CD4-positive, CD25-positive, alpha-beta regulatory T cell (primary cell): ENCODE results near the gene PEX11G. TPM values are rescaled to one million over a fixed set of nuclear protein-coding genes. Genes with fewer than 3 reads are reported as not detected.

Source experiments
- ATAC-seq, 2 donors: fragments of 150-1000 bp; cut with Tn5 transposase; one replicate each; pipeline ENCODE4 v1.10.0; 2021; ENCODE audit warnings: low read depth in 2 of 2, moderate number of reproducible peaks in 2 of 2, moderate library complexity in 1 of 2
- DNase-seq, 3 donors: peaks; one replicate each; pipeline versions ENCODE4 v3.0.0 to v3.0.0-alpha.2; 2012 to 2022; ENCODE audit warnings: mixed read lengths in 1 of 3
- H3K27ac ChIP-seq: one replicate; pipeline ENCODE4 v1.7.0; 2013; ENCODE audit warnings: mild to moderate bottlenecking, low read length; ENCODE audit not compliant: insufficient read depth, poor library complexity, severe bottlenecking
- H3K27me3 ChIP-seq: one replicate; pipeline ENCODE4 v1.7.0; 2013; ENCODE audit warnings: low read length; ENCODE audit not compliant: control insufficient read depth, insufficient read depth
- H3K36me3 ChIP-seq: one replicate; pipeline ENCODE4 v1.7.0; 2013; ENCODE audit warnings: mild to moderate bottlenecking, low read length, moderate library complexity; ENCODE audit not compliant: control insufficient read depth, insufficient read depth
- H3K4me1 ChIP-seq: 2 replicates; pipeline ENCODE4 v1.7.0; 2013; ENCODE audit warnings: mild to moderate bottlenecking, low read length; ENCODE audit not compliant: insufficient read depth, control insufficient read depth, poor library complexity, severe bottlenecking
- H3K4me3 ChIP-seq: one replicate; pipeline ENCODE4 v1.7.0; 2013; ENCODE audit warnings: low read depth, mild to moderate bottlenecking, low read length, moderate library complexity
- H3K9me3 ChIP-seq, 2 experiments: 1 replicate in 1 of 2; 2 replicates in 1 of 2; pipeline ENCODE4 v1.7.0; 2013; ENCODE audit warnings: low read length in 2 of 2, mild to moderate bottlenecking in 1 of 2, moderate library complexity in 1 of 2; ENCODE audit not compliant: control insufficient read depth in 2 of 2
- H3K27ac Mint-ChIP-seq, 3 donors: one replicate each; pipeline ENCODE4 v1.8.0; 2020 to 2022; ENCODE audit warnings: mild to moderate bottlenecking in 3 of 3, mixed read lengths in 3 of 3, moderate library complexity in 2 of 3
- H3K27me3 Mint-ChIP-seq: one replicate; pipeline ENCODE4 v1.8.0; 2022; ENCODE audit warnings: mild to moderate bottlenecking, mixed read lengths
- H3K36me3 Mint-ChIP-seq: one replicate; pipeline ENCODE4 v1.8.0; 2020; ENCODE audit warnings: mixed read lengths
- H3K4me1 Mint-ChIP-seq, 4 donors: one replicate each; pipeline ENCODE4 v1.8.0; 2020 to 2022; ENCODE audit warnings: mixed read lengths in 4 of 4, mild to moderate bottlenecking in 1 of 4
- H3K4me3 Mint-ChIP-seq, 4 donors: one replicate each; pipeline ENCODE4 v1.8.0; 2020 to 2022; ENCODE audit warnings: mild to moderate bottlenecking in 4 of 4, mixed read lengths in 4 of 4, moderate library complexity in 3 of 4
- H3K9me3 Mint-ChIP-seq, 7 donors: one replicate each; pipeline ENCODE4 v1.8.0; 2020 to 2022; ENCODE audit warnings: mixed read lengths in 7 of 7, mild to moderate bottlenecking in 3 of 7, moderate library complexity in 2 of 7
- polyA plus RNA-seq, 4 donors: library from polyadenylated mRNA; unstranded; fragments of 300-500 nt; fragmentation: Illumina TruSeq; gene quantifications; one replicate each; pipeline ENCODE4 v1.2.3, GENCODE V29; 2021
- total RNA-seq: library from RNA; stranded (reverse); gene quantifications from one replicate; pipeline ENCODE4 v1.2.3, GENCODE V29; 2022

The PEX11G gene
- total and polyA plus RNA-seq, 5 donors from 2014 or later = 0.23 to 1.5 (median 0.76) TPM; not detected in 1

- H3K4me1 Mint-ChIP-seq = peaks cover 0 to 3% (median 0%) of the 10 kb centered on the region in 4 donors
- Histone ChIP-seq H3K4me3 (no peak overlapping the region), H3K4me1 (no peaks in the 10 kb centered on the region), H3K27me3 (no peaks in the 10 kb centered on the region), H3K9me3 (no peaks in the 10 kb centered on the region), H3K27ac (no peak overlapping the region), H3K36me3 (peaks cover 5% of the 10 kb centered on the region)
- H3K36me3 Mint-ChIP-seq = peaks cover under 1% of the 10 kb centered on the region
- ATAC-seq (no peak), DNase-seq (no peak)
- H3K27ac Mint-ChIP-seq = peak overlapping the region in 1 of 3 donors; percentile 43
- no peaks in the 10 kb centered on the region for H3K9me3 Mint-ChIP-seq
- H3K27me3 Mint-ChIP-seq = no peaks in the 10 kb centered on the region
- H3K4me3 Mint-ChIP-seq = peak overlapping the region in 3 of 4 donors; percentile 32 to 61 (median 33)
These were observed 11.9 kb downstream of the PEX11G start for GRCh38 chr19:7476777-7477494.

GRCh38 chr19:7476241-7476640 is 12.6 kb downstream of the PEX11G start:
- Mint-ChIP-seq H3K9me3 (no peaks in the 10 kb centered on the region), H3K27ac (peak overlapping the region in 2 of 3 donors; percentile 43 to 55), H3K4me1 (no peaks in the 10 kb centered on the region)

DNA sequence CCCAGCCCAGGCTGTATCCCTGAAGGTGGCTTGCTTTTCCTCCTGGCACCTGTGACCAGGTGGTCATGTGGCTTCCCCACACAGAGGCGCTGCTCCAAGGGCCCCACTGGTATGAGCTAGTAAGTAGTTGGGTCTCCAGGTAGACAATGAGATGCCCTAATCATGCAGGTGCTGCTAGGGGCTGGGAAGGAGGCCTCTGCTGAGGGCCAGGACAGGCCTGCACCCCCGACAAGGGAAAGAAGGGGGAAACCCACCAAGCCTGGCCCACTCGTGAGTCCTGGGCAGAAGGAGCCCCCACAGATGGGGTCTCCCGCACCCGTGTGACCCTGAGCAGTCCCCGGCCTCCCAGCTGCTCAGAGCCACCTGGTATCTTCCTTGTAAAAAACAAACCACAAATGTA is 13.2 kb downstream of the PEX11G start:
- no peak for ATAC-seq

More at GRCh38 chr19:7476241-7476640, 12.6 kb downstream of the PEX11G start:
- H3K4me3 Mint-ChIP-seq = peak overlapping the region in 1 of 4 donors; percentile 61
- H3K27me3 ChIP-seq = no peaks in the 10 kb centered on the region
- no peaks in the 10 kb centered on the region for H3K4me1 ChIP-seq
- no peaks in the 10 kb centered on the region for H3K27me3 Mint-ChIP-seq
- peaks cover 3% of the 10 kb centered on the region for H3K36me3 Mint-ChIP-seq
- H3K9me3 ChIP-seq = no peaks in the 10 kb centered on the region
- no peak for ATAC-seq
- no peak overlapping the region for H3K27ac ChIP-seq
- peaks cover 12% of the 10 kb centered on the region for H3K36me3 ChIP-seq
- no peak overlapping the region for H3K4me3 ChIP-seq
- DNase-seq = no peak

DNA sequence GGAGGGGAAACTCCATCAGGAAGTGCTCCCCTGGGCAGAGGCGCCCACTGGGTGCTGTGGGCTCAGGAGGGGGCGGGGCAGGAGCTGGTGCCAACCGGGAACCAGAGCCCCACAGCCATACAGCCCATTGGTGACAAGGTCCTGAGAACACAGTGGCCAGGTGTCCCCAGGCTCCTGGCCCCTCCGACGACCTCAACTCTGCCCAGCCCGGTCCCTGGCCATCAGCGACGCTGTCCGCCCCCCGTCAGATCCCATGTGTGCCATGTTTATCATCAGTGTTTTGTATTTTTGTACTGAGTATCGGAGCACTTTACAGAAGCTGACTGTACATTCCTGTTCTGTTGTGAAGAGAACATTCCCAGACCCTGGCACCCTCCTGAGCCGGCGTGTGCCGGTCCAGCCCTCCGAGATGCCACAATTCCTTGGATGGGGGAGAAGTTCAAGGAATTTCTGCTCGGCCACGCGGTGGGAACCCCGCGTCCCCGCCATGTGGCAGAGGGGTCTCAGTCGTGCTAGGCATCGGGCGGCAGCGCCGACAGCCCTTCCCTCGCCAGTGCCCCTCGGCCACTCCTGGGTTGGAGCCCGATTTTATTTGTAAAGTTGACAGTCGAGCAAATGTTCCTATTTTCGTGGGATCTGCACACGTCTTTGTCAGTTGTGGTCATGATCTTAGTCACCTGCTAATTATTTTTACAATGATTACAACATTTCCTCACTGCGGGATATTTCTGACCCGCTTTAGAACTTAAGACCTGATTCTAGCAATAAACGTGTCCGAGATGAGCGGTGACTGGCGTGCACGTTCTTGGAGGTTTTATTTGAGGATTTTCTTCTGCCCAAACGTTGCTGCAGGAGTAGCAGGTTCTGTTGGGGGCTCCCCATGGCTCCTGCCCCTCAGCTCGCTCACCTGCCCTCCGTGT is 16.9 kb downstream of the PEX11G start:
- Mint-ChIP-seq H3K4me1 (no peaks in the 10 kb centered on the region), H3K27me3 (no peaks in the 10 kb centered on the region), H3K36me3 (peaks cover 3% of the 10 kb centered on the region), H3K4me3 (peak overlapping the region in 2 of 4 donors; percentile 15 to 44), H3K9me3 (no peaks in the 10 kb centered on the region), H3K27ac (no peak overlapping the region)
- DNase-seq (no peak), ATAC-seq (no peak)
- H3K9me3 ChIP-seq = no peaks in the 10 kb centered on the region
- no peak overlapping the region for H3K4me3 ChIP-seq
- H3K27me3 ChIP-seq = no peaks in the 10 kb centered on the region
- no peaks in the 10 kb centered on the region for H3K4me1 ChIP-seq
- H3K36me3 ChIP-seq = peaks cover 55% of the 10 kb centered on the region
- H3K27ac ChIP-seq = no peak overlapping the region

More for the DNA sequence above, 13.2 kb downstream of the PEX11G start:
- no peak overlapping the region for H3K27ac ChIP-seq
- no peaks in the 10 kb centered on the region for H3K27me3 Mint-ChIP-seq
- H3K4me1 Mint-ChIP-seq = no peaks in the 10 kb centered on the region
- H3K4me1 ChIP-seq = no peaks in the 10 kb centered on the region
- peak overlapping the region in 1 of 4 donors; percentile 9 for H3K4me3 Mint-ChIP-seq
- peaks cover 18% of the 10 kb centered on the region for H3K36me3 ChIP-seq
- H3K27ac Mint-ChIP-seq = peak overlapping the region in 1 of 3 donors; percentile 55
- no peaks in the 10 kb centered on the region for H3K9me3 ChIP-seq
- H3K4me3 ChIP-seq = no peak overlapping the region
- peaks cover 3% of the 10 kb centered on the region for H3K36me3 Mint-ChIP-seq
- no peak for DNase-seq
- no peaks in the 10 kb centered on the region for H3K9me3 Mint-ChIP-seq
- H3K27me3 ChIP-seq = no peaks in the 10 kb centered on the region

GRCh38 chr19:7470540-7471305 is 18.1 kb downstream of the PEX11G start:
- Histone ChIP-seq H3K27me3 (no peaks in the 10 kb centered on the region), H3K4me3 (no peak overlapping the region), H3K36me3 (peaks cover 60% of the 10 kb centered on the region), H3K27ac (no peak overlapping the region), H3K9me3 (no peaks in the 10 kb centered on the region), H3K4me1 (no peaks in the 10 kb centered on the region)
- Mint-ChIP-seq H3K9me3 (no peaks in the 10 kb centered on the region), H3K4me1 (no peaks in the 10 kb centered on the region), H3K27me3 (no peaks in the 10 kb centered on the region), H3K4me3 (no peak overlapping the region), H3K27ac (no peak overlapping the region), H3K36me3 (peaks cover 3% of the 10 kb centered on the region)
- DNase-seq (no peak), ATAC-seq (no peak)

DNA sequence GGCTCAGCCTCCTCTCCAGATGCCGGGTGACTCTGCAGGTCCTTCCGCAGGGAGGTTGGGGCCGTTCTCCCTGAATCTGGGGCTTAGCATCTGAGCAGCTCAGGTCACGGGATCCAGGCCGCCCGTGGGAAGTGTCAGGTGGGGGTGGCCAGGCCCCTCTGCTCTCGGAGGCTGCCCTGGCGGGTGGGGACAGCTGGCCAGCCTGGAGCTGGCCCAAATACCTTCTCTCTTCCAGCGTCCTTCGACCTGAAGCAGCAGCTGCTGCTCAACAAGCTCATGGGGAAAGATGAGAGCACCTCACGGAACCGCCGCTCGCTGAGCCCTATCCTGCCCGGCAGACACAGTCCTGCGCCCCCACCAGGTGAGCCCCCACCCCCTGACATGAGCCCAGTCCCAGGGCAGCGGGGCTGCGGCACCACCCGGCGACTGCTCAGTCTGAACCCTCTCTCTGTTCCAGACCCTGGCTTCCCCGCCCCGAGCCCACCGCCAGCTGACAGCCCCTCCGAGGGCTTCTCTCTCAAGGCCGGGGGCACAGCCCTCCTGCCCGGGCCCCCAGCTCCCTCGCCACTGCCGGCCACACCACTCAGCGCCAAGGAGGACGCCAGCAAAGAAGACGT is 19.1 kb downstream of the PEX11G start:
- no peak for ATAC-seq
- H3K4me3 Mint-ChIP-seq = no peak overlapping the region

GRCh38 chr19:7468840-7469239 is 20.0 kb downstream of the PEX11G start:
- H3K36me3 Mint-ChIP-seq = peaks cover 9% of the 10 kb centered on the region
- no peak overlapping the region for H3K27ac Mint-ChIP-seq
- no peak for ATAC-seq

More for the DNA sequence above, 19.1 kb downstream of the PEX11G start:
- H3K36me3 ChIP-seq = peaks cover 70% of the 10 kb centered on the region
- Mint-ChIP-seq H3K9me3 (no peaks in the 10 kb centered on the region), H3K4me1 (no peaks in the 10 kb centered on the region), H3K36me3 (peaks cover 5% of the 10 kb centered on the region), H3K27me3 (no peaks in the 10 kb centered on the region), H3K27ac (no peak overlapping the region)
- H3K4me3 ChIP-seq = no peak overlapping the region
- no peaks in the 10 kb centered on the region for H3K9me3 ChIP-seq
- no peaks in the 10 kb centered on the region for H3K4me1 ChIP-seq
- H3K27me3 ChIP-seq = no peaks in the 10 kb centered on the region
- H3K27ac ChIP-seq = no peak overlapping the region
- no peak for DNase-seq

More at GRCh38 chr19:7468840-7469239, 20.0 kb downstream of the PEX11G start:
- no peaks in the 10 kb centered on the region for H3K9me3 Mint-ChIP-seq
- Histone ChIP-seq H3K27ac (no peak overlapping the region), H3K9me3 (no peaks in the 10 kb centered on the region), H3K27me3 (no peaks in the 10 kb centered on the region), H3K36me3 (peaks cover 79% of the 10 kb centered on the region), H3K4me3 (no peak overlapping the region), H3K4me1 (no peaks in the 10 kb centered on the region)
- no peak for DNase-seq
- no peaks in the 10 kb centered on the region for H3K27me3 Mint-ChIP-seq
- no peak overlapping the region for H3K4me3 Mint-ChIP-seq
- H3K4me1 Mint-ChIP-seq = no peaks in the 10 kb centered on the region
